Stimulated activated CD4-positive, alpha-beta T cell treated with anti-CD3 and anti-CD28 coated beads, TNF-alpha, amount 100 ng/mL, for 24 hours (primary cell): ENCODE results near the gene ERRFI1.

Source experiments
- DNase-seq, 3 experiments: peaks; one replicate each; pipeline ENCODE4 v3.0.0-alpha.2; 2020; ENCODE audit warnings: low read depth in 3 of 3

The ERRFI1 gene

DNA sequence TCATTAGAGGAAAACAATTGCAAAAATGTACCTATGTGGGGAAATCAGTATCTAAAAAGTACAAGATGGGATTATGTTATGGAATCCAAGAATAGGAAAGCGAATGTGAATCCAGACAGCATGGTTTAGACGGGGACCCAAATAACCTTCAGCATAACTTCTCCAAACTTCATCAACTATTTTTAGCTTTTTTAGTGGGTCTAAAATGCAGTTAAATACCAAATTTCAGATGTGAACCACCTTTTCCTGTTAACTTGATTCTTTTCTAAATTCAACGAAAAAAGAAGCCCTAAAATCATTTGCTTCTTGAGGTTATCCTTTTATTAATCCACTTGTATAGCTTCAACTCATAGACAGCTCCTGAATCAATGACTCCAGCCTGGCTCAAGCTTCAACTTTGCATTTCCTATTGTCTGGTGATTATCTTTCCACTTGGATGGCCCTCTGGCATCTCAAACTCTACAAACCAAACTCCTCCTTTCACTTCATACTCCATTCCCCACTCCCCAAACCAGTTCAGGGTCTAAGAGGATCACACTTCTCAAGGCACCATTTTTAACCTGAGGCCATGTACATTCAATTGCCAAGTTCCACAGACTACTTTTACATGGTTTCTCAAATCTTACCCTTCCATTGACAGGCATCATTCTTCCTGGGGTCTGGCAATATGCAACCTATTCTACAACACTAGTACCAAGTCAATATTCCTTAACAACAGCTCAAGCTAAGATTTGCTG lies 7.4 kb downstream of the ERRFI1 start:
- no peak for DNase-seq

DNA sequence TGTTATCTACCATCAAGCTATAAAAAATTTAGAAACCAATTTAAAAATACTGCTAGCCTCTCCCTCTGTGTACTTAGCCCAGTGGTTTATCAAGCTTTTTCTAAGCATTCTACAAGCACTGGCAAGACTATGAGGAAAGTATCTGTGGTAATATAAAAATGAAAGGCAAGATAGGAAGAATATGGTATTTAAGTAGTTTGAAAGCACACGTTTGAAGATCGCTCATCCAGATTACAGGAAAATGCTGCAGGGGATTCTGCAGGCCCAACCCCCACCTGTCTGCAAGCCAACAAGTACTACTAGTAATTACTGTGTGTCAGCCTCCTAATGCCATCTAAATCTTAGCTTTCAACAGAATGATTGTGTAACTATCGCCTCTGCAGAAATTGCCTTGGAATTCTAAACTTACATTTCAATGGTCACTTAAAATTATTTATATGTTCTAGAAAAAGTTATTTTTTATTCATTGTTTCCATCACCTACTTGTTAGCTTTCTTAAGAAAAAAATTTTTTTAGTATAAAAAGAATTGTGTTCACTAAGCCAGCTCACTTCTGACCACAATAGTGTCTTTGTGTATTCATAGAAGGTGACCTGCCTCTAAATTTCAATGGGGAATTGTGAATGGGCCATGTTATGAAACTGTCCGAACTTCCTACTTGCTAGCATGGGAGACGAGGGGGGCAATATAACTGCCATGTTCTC lies 8.5 kb downstream of the ERRFI1 start:
- DNase-seq, result no peak

DNA sequence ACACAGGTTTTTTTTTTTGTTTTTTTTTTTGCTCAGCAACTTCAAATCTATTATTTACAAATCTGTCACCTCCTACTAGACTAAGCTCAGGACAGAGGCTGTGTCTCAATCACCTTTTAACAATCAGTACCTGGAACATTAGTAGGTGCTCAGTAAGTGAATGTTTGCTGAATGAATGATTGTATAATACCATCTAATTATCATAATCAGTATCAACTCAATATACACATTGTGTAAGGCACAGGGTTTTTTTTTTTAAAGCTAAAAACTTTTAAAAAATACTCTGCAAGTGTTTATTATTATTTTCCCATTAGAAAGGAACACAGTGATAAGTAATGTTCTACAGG lies 9.2 kb downstream of the ERRFI1 start:
- DNase-seq, result no peak

DNA sequence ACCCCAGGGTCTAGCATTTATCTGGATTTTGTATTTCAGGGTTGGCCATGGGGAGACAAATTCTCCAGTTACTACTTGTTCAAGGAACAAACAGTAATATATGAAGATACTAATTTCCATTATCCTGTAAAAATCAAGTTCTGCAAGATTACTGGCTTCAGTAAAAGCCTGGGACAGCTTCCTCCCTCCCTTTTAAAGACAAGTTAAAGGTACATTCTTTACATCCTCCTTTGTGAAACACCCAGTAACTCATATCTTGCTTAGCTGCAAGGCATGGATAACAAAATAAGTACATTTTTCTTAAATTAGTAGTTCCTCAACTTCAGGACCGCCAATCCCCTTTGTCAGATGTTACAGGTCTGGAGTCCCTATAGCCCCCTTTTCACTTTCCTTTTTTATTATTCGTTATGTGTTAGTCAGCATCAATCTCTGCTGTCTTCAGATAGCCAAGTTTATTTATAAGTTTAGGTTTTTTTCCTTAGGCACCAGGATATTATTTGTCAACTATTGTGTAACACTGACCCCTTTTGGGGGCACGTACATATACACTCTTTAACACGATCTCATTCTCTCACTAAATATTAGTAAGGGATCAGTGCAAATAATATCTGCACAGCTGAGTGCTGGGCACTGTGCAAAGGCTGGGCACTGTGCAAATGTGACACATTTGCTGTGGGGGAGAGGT lies 9.8 kb downstream of the ERRFI1 start:
- DNase-seq, result no peak

DNA sequence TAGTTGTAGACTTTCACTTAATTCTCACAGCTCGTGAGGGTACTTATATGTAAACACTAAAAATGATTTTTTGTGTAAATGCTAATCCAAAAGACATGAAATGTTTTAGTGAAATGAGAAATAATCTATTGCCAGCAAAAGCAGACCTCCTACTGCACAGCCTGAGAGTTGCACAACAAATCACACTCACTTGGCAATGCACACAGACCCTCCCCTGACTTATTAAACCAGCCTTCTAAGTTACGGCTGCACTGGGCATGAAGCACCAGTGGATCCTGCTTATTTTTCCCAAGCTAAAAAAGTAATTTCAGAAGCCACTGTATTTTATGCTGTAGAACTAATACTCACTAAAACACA lies 10.3 kb downstream of the ERRFI1 start:
- no peak for DNase-seq

DNA sequence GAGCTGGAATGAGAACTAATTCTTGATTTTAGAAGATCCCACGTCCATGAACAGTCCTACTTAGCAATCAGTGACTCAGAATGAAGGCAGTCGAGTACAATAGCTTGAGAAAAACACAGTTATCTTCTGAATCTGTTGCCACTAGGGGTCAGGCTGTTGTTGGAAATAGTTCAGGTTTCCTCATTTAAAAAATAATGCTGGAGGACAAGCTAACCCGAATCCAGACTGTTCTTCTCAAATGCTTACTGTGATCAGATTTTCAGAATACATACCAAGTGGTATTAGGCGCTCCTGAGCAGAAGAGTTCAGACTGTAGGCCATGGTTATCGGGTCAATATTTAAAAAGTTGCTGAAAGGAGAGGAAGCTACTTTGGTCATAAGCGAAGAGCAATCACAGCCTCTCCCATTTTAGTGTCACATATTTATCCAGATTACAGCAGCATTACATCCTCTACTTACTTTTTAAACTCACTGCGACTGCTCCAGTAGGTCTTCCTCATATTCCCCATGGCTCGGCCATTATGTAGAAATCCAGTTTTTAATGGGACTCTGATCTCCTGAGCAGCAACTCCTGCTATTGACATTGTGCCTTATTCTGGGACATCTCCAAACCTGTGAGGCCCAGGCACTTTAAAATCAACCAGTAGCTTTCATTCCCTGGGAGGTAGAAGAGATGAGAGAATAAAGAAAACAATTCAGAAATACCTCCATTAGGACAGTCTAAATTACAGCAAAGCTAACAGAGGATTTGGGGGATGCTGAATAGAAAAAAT lies 10.9 kb downstream of the ERRFI1 start:
- DNase-seq, result peak in 1 of 3 experiments; percentile 27

DNA sequence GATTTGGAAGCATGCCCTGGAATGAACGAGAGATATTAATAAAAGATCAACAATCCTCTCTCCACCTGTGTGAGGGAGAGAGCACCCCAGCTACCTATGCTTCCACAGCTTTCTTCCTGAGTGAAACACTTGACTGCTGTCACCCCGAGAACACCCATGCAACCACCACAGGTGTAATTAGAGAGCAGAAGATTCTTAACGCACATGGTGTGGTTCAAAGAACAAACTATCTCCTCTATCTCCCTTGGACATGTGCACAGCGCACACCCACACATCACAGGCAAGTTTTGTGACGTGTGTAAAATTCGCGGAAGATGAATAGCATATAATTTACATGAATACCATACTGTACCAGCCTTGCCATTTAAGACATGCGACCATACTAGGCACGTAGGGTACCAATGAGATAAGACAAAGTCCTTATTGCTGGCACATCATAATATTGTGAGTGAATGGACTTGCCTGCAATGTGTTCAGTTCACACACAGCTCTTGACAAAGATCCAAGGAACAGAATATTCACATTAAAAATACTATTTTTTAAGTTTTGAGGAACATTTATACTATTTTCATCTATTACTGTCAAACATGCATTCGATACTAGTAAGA lies 11.6 kb downstream of the ERRFI1 start:
- no peak for DNase-seq

DNA sequence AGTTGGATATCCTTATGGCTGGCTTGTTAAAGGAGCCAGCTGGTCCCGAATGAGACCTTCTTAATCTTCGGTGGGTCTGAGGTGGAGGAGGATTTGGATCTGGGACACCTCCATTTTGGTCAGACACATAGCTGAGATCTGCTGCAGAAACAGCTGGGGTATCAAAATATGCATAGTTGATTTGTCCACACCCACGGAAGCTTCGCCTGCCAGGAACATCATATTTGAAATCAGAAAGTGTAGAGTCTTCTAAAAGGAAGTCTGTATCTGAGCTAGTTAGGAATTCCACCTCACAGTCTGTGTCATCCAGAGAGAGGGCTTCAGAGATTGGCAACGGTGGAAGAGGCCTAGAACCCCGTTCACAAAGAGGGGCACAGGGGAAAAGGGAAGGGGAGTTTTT lies 12.3 kb downstream of the ERRFI1 start:
- no peak for DNase-seq

DNA sequence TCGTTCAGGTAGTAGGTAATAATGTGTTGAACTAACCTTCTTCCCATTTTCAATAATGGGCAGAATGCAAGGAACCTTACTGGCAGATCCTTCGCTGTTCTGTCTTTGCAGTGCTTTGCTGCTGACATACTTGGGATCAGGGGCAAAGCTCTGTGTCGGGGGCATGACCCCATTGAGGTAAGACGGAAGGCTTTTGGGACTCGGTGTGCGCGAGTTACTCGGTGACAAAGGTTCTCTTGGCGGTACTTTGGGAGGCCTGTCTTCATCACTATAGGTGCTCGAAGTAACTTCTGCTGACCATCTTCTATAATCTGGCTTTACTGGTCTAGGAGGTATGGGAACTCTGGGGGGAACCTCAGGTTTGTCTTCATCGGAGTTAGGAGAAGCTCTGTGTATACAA lies 12.7 kb downstream of the ERRFI1 start:
- DNase-seq, result no peak

DNA sequence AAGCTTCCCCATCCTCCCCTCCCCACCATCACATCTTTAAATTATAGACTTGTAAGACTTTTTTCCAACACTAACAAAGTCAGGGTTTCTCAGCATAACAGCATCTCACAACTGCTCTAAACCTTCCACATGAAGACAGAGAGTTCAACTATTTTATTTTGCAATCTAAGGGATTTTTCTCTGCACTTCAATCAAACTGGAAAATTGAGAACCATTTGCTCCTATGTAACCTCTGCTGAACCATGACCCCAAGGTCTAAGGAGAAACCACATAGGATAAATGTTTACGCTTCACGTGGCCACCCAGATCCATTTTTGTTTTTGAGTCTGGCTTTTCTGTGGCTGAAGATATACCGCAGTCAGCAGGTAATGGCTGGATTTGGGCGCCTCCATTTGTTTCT lies 13.2 kb downstream of the ERRFI1 start:
- DNase-seq, result no peak

DNA sequence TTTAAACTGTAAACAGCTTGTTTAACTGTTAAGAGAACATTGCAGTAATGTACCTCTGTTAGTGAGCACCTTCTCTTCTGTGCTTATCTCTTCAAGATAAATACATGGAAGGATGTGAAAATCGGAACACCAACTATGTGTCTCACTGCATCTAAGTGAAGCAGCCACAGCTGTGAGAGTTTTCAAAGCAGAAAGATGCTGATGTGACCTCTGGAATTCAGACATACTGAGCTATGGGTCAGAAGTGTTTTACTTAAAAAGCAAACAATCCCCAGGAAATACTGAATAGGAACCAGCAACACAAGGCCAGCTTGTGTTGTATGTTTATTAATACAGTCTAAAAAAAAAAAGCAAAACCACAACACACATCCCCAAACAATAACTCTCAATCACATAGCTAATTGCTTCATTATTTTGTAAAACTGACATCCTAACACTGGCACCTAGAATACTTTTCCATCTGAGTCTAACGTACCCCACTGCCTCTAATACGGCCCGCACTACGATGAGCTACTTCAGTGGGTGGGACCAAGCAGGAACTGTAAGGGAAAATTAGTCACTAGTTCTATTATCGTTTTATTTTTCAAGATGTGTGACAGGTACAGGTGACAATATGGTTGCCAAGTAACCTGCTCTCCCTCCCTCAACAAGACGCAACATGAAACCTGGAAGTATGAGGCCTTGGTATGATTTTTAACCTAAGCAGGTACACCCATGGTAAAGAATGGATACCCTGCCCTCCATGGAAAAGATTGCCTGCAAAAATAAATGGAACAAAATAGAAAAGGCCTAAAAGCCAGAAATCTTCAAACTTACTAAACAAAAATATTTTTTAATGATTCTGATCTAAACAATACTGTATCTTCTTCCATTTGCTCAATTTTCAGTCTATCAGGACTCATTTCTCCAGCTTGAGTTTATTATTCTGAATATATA lies 13.9 kb downstream of the ERRFI1 start:
- no peak for DNase-seq

DNA sequence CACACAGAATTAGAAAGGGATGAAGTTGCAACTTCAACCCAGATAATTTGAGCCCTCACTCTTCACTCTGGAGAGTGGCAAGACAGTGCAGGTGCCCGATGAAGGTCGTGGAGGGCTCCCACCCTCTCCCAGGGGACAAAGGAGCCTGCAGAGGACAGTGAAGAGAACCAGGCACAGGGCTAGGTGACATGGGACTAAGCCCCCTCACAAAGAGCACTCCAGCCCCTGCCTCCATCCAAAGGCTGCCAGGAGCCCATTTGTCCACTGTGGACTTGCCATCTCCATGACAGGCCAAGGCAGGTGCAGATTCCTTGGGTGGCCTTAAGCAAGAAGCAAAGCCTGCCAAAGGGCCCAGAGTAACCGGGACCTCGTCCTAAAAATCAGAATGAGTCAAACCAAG lies 15.1 kb downstream of the ERRFI1 start:
- no peak for DNase-seq

DNA sequence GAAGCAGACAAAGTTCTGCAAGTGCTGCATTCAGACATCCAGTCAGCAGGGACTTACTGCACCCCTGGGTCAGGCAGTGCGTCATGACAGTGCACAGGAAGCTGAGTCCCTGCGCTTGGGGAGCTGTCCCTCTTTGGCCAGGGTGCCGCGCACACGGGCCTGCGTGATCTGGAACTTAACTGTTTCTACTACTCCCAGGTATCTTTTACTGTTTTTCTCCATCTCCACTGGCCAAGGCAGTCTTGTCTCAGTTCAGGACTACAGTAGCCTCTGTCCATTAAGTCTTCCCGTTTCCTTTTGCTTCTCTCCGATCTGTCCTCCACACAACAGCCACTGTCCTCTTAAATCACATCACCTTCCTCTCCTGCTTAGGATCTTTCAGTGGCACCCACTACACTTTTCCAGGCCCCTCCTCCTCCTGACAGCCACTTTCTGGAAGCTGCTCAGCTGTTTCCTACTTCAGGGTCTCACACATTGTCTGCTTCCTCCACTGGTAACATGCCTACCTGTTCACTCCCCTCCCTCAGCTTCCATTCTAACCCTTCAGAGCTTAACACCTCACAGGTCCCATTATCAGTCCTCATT lies 15.9 kb downstream of the ERRFI1 start:
- no peak for DNase-seq

DNA sequence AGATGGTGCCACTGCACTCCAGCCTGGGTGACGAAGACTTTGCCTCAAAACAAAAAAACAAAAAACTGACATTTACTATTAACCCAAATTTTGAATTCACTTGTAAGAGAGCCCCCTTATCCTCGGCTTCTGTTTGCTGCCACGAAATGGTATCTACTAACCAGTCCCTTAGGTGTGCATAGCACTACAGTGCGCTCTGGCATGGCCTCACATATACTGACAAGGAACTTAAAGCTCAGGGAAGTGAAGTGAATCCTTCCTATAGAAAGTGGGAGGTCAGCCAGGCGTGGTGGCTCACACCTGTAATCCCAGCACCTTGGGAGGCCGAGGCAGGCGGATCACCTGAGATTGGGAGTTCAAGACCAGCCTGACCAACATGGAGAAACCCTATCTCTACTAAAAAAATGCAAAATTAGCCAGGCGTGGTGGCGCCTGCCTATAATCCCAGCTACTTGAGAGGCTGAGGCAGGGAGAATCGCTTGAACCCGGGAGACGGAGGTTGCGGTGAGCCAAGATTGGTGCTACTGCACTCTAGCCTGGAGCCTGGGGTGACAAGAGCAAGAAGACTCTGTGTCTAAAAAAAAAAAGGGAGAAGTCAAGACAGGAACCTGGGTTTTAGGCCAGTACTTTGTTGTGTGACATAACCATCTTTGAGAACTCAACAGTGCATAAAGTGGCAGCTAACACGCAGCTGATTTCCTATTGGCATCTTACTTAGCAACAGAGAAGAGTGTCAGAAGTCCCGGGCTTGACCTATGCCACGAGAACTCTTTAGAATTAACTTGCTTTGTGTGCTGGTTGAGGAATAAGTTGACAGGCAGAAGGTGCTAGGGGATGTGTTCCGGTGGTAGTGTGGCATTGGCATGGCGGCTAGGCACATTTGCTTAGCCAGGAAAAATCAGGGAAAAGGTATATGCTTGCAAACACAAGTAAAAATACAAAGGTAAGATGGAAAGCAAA lies 16.8 kb downstream of the ERRFI1 start:
- no peak for DNase-seq

DNA sequence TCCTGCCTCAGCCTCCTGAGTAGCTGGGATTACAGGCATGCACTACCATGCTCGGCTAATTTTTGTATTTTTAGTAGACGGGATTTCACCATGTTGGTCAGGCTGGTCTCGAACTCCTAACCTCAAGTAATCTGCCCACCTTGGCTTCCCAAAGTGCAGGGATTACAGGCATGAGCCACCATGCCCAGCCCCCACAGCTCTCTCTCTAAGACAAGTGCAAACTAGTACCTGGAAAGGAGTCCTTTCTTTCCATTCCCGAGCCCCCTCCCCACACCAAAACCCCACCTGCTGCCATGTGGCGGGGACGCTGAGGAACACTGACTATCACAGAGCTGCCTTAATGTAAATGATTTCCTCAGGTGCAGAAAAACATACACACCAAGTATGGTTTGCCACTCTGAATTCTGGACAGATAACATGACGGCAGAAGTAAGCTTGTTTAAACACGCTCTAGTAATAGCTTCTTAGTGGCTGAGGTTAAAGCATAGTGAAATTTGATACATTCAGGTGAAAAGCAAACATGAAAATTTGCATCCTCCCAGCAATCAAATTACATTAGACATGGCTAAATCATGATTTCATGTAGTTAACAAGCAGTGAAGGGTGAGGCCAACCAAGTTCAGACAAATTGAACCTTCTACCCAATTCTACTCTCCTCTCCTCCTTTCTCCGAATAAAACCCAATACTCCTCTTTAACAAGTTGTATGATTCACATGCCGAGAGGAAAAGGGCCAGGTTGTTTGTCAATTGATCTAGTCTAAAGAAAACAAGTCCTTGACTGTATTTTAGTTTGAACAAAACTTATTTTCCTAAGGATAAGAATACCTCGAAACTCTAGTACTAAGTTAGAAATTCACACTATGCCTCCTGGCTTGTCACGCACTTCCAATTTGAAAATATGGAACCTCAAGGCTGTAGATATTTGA lies 19.8 kb downstream of the ERRFI1 start:
- DNase-seq, result no peak

DNA sequence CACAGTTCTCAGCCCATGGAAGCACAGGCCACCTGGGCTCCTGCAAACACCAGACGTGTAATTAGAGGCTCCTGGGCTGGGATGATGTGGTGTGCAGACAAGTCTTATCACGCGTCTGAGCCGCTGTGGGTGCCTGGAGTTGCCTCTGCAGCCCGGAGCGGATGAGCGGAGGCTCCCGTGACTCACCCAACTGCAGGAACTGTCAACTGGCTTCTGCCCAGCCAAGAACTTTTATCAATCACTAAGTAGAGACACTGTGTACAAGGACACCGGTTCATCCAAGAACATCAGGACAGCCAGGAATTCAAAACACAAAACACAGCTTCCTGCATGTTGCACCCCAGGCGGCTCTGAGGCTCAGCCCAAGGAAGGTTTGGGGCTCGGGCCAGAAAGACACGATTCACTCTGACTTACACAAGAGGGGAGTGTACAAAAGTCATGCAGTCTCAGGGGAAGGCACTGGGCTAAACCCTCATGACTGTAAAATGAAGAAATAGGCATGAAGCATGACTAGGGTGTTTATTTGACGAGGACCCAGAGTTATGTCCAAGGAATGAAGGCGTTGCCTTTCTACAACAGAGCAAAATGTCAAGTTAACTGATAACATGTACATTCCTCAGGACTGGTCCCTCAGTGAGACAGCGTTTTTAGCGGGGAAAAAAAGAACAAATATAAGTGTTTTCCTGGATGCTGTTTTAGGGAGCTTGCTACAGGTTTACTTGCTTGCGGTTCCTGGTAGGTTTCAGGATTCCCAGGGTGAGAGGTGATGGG lies 21.1 kb downstream of the ERRFI1 start:
- no peak for DNase-seq

DNA sequence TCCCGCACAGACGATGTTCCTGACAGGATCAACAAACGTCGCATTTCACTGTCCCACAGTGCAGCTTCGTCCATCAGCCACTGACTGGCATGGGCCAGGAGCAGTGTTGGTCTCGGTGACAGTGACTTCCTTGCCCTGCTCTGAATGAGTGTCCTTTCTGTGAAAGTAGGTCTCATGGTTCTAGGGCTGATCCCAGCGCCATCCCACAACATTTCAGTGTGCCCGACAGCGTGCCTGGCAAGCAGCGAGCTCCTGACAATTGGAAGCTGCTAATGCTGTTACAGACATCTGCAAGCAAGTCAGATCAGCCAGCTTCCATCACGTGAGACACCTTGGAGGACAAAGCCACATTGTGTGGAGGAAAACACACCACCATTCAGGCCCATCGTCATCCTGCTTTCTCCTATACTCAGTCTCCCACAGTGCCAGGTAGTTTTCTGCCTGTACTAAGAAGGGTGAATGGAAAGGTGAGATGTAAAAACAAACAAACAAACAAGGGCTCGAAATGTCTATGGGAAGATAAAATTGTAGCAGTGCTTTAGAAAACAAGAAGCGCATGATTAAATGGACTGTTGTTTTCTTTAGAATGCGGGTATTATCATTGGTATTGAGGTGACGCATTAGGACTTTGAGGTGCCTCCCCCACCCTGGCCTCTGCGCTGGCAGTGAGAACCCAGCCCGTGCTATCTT lies 21.9 kb downstream of the ERRFI1 start:
- DNase-seq, result no peak
